GM12873 (cell line): ENCODE results near the gene PRKAR2B.

Experiments used
- TF ChIP-seq, protein P1 (sequence below): IDR thresholded peaks from 2 replicates; pipeline ENCODE4 v1.5.1; 2012; ENCODE audit warnings: low read depth, mild to moderate bottlenecking, moderate library complexity, low read length, control low read depth; ENCODE audit not compliant: insufficient read depth; ENCODE audit errors: missing control alignments

Gene PRKAR2B

DNA sequence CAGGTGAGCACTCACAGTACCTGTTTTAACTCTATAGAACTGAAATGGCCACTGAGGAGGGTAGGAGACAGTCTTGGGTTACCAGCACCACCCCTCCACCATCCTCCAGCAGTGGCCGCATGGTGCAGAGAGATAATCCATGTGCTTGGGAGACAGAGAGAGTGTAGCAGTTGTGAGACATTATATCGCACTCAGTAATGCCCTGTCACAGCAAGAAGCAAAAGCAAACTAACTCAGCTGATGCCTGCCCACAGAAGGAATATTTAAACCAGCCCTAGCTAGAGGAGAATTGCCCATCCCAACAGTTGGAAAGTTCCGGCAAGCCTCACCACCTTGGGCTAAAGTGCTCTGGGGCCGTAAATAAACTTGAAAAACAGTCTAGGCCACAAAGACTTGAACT is 65.5 kb downstream of the PRKAR2B start:
- TF ChIP-seq, protein P1, sequence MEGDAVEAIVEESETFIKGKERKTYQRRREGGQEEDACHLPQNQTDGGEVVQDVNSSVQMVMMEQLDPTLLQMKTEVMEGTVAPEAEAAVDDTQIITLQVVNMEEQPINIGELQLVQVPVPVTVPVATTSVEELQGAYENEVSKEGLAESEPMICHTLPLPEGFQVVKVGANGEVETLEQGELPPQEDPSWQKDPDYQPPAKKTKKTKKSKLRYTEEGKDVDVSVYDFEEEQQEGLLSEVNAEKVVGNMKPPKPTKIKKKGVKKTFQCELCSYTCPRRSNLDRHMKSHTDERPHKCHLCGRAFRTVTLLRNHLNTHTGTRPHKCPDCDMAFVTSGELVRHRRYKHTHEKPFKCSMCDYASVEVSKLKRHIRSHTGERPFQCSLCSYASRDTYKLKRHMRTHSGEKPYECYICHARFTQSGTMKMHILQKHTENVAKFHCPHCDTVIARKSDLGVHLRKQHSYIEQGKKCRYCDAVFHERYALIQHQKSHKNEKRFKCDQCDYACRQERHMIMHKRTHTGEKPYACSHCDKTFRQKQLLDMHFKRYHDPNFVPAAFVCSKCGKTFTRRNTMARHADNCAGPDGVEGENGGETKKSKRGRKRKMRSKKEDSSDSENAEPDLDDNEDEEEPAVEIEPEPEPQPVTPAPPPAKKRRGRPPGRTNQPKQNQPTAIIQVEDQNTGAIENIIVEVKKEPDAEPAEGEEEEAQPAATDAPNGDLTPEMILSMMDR: no peak

DNA sequence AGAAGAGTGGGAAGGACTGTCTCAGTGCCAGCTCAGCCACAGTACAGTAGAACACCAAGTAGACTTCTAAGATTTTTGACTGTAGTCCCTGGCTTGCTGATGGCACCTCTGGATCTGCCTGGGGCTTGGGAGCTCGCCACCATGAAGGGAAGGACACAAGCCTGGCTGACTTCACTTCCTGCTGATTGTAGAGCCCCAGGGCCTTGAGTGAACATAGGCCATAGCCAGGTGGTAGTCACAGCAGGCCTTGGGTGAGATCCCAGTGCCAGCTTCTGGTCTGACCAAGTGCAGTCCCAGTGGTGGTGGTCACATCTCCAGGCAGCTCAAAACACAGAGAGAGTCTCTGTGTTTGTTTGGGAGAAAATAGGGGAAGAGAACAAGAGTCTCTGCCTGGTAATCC is 66.7 kb downstream of the PRKAR2B start:
- TF ChIP-seq, protein P1: no peak

DNA sequence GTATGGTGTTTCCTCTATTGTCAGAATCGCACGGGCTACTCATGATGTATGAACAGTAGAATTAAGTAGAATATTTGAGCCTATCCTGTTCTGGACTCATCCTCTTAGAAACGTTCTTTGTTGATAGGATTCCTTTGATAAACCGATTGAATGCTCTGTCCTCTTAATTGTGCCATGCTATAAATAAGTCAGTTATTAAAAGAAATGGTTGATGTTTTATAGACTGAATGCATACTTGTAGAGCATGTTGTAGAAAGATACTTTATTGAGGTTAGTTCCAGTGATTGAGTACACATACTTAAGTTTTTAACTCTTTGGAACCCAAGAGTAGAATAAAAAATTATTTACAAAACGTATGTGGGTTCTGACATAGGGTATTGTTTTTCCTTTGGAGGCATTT is 69.4 kb downstream of the PRKAR2B start:
- TF ChIP-seq, protein P1: no peak

GRCh38 chr7:107115114-107115513 is 70.6 kb downstream of the PRKAR2B start:
- TF ChIP-seq, protein P1: no peak

DNA sequence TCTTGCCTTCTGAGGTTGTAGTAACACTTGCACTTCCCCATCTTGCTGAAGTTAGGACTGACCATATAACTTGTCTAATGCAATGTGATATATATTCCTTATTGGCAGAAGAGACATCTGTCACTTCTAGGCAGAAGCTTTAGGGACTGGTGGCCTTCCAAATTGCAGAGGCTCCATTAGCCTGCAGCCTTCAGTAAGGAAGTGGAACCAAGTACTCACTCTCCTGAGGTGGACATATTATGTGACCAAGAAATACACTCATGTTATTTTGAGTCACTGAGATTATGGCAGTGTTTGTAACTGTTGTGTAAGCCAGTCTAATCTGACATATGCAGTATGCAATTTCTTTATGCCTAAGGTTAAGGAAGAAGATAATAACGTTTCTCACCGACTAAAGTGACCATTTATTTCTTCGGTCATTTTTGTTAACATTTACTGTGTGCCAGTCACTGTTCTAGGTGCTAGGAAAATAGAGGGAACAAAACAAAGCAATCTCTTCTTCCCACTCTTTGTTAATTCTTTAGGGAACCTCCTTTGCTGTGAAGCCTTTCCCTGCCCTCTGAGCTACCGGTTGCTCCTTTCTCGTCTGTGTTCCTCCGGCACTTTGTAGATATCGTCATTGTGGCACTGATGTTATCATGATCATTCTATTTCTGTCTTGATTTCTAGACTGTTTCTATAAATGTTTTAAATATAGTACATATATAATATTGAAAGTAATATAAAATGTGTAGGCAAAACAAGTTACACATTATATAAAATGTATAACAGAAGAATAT is 71.4 kb downstream of the PRKAR2B start:
- TF ChIP-seq, protein P1: no peak

DNA sequence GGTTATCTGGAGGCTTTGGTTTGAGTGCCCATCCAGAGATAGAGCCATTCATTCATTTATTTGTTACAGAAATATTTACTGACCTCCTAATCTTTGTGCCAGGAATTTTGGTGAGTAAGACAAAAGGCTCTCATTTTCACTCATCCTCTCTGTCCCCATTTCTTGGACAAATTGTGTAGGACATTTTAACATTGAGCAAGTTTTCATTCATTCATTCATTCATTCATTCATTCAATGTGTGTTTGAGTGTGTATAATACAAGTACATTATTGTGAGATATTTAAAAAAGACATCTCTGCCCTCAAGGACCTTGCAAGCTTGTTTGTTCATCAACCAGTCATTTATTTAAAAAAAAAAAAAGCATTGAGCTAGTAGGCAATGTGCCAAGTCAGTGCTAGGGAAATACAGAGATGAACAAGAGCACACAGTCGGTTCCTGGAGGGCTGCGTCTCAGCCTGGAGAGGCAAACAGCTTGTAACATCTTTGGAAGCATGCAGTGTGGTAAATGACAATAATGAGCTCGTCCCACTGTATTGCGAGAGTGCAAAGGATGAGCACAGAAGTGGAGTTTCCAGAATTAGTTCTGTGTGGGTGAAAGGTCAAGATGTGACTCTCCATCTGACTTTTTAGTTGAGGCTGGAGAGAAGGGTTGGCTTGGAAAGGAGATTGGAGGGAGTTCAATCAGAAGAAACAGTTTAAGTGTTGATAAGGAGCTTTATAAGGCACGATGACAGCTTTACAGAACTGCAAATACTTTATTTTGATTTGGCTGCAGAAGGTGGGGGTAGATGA is 73.8 kb downstream of the PRKAR2B start:
- TF ChIP-seq, protein P1: no peak

- TF ChIP-seq, protein P1: no peak
Measured at GRCh38 chr7:107119376-107120105, 75.0 kb downstream of the PRKAR2B start.
